ENCODE measurements around the gene ANKZF1.
A peak's percentile ranks its signal among the peaks of the same experiment; 100 is the strongest.

DNA sequence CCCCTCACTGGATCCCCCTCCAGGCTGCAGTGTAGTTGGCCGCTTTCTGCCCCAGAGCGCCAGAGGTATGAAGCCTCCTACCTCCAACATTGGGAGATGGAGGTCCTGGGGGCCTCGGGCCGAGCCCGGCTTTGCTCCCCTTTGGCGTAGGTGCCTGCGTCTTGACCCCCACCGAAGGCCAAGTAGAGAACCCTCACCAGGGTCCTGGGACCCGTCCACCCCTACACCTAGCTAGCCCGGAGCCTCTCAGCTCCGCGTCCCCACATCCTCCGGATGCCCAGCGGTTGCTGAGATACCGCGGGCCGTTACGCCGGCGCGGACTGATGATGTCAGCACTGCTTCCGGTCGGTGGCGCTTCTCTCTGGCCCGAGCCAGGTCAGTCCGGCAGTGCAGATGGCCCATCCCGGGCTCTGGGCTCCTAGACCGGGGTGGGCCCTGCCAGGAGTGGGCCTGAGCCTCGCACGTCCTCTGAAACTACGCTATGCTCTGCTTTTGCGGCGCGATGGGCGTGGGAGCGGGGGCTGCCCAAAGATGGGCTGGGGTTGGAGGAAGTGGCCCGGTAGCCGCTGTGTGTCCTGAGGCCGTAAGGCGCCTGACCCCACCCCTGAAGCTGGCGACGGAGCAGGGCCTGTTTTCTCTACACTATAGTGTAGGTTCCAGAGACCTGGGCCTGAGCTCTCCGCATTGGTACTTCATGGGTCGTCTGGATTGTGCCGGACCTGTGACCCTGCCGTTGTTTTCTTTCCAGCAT, 15.7 kb downstream of the ANKZF1 start, which contains the start of the genes GLB1L and STK16:
- TF ChIP-seq EZH2 (IDR thresholded peaks at IDR 0.05) (no peak), EZH2phosphoT487 (IDR thresholded peaks at IDR 0.05) (no peak)
- TF ChIP-seq, protein P1, sequence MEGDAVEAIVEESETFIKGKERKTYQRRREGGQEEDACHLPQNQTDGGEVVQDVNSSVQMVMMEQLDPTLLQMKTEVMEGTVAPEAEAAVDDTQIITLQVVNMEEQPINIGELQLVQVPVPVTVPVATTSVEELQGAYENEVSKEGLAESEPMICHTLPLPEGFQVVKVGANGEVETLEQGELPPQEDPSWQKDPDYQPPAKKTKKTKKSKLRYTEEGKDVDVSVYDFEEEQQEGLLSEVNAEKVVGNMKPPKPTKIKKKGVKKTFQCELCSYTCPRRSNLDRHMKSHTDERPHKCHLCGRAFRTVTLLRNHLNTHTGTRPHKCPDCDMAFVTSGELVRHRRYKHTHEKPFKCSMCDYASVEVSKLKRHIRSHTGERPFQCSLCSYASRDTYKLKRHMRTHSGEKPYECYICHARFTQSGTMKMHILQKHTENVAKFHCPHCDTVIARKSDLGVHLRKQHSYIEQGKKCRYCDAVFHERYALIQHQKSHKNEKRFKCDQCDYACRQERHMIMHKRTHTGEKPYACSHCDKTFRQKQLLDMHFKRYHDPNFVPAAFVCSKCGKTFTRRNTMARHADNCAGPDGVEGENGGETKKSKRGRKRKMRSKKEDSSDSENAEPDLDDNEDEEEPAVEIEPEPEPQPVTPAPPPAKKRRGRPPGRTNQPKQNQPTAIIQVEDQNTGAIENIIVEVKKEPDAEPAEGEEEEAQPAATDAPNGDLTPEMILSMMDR (IDR thresholded peaks at IDR 0.05): peak; percentile 4
